Measurements from ENCODE around the gene BCL2L13.

- TF ChIP-seq POLR2A (IDR thresholded peaks at IDR 0.05), result no peak
- TF ChIP-seq, protein P1, sequence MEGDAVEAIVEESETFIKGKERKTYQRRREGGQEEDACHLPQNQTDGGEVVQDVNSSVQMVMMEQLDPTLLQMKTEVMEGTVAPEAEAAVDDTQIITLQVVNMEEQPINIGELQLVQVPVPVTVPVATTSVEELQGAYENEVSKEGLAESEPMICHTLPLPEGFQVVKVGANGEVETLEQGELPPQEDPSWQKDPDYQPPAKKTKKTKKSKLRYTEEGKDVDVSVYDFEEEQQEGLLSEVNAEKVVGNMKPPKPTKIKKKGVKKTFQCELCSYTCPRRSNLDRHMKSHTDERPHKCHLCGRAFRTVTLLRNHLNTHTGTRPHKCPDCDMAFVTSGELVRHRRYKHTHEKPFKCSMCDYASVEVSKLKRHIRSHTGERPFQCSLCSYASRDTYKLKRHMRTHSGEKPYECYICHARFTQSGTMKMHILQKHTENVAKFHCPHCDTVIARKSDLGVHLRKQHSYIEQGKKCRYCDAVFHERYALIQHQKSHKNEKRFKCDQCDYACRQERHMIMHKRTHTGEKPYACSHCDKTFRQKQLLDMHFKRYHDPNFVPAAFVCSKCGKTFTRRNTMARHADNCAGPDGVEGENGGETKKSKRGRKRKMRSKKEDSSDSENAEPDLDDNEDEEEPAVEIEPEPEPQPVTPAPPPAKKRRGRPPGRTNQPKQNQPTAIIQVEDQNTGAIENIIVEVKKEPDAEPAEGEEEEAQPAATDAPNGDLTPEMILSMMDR (IDR thresholded peaks at IDR 0.05), result no peak
Observed at GRCh38 chr22:17706947-17707346, 68.4 kb downstream of the BCL2L13 start.

Measured in thyroid gland (tissue), 4 donors.